D721Med (cell line): ENCODE data around the gene GNAS.

ENCODE experiments used
- DNase-seq: peaks from one replicate; pipeline ENCODE4 v3.0.0; 2011; ENCODE audit warnings: low spot score; ENCODE audit not compliant: insufficient read length
- FAIRE-seq: peaks from 2 replicates; lab custom pipeline; 2011; peaks lifted over from hg19 to GRCh38; lab: Jason Lieb, UNC
- CTCF ChIP-seq: IDR thresholded peaks from 2 replicates; pipeline ENCODE4 v1.5.1; 2012; ENCODE audit warnings: mild to moderate bottlenecking, control low read depth; ENCODE audit not compliant: insufficient read depth; ENCODE audit errors: missing control alignments

GNAS gene

DNA sequence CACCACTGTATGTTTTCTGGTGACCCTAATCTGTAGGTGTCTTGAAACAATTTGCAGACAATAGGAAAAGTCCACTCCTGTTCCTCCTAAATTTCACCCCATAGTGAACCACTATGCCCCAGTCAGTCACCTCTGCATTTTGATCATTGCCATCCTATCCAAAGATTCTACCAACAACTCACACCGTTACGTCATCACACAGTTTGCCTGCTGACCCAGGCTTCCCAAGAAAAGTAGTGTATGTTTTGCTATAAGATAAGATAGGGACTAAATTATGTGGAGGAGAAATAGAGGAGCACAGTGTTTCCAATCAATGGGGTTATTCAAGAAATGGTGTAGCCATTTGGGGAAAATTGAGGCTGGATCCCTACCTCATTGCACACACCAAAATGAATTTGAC is 58.8 kb downstream of the GNAS start:
- FAIRE-seq (no peak), DNase-seq (no peak)
- no peak for TF ChIP-seq CTCF

DNA sequence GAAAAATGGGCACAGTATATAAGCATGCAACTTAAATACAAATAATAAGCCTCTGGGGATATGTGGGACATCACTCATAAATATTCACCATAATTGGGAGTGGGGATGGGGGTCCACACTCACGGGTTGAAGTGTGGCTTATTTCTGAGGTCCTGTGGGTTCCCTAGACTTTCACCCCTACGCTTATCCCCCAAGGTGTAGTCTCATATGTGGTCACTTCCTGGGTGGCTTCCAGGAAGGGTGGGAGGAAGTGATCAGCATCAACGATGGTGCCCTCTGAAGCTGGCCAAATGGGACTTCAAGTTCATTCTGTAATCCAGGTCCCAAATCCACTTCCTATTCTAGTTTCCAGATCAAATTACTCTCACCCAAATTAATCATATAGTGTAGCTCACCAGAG is 59.5 kb downstream of the GNAS start:
- FAIRE-seq (no peak), DNase-seq (no peak)
- no peak for TF ChIP-seq CTCF

- DNase-seq (no peak), FAIRE-seq (no peak)
- TF ChIP-seq CTCF = no peak
These were observed 60.6 kb downstream of the GNAS start for GRCh38 chr20:58913079-58913478.

GRCh38 chr20:58918621-58919020 is 66.1 kb downstream of the GNAS start:
- DNase-seq (no peak), FAIRE-seq (no peak)
- TF ChIP-seq CTCF = no peak

DNA sequence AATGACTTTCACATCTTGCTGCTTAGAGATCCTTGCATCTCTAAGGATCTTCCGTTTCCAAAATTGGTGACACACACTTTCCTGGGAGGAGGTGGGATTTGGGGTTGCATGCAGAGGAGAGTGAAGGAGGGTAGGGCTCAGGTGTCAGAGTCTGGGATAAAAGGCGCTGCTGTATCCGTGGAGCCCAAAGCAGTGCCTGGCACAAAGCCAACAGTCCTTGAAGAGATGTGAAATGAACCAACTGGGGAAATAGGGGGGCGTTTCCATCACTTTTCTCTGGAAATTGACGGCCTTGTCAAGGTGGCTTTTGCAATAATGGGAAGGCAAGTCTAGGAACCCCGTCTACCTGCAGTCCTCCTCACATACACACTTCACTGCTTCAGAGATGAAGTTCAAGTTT is 69.0 kb downstream of the GNAS start:
- FAIRE-seq = no peak
- DNase-seq = no peak
- TF ChIP-seq CTCF = no peak

- DNase-seq = no peak
- TF ChIP-seq CTCF = no peak
- FAIRE-seq = no peak
These were observed 69.5 kb downstream of the GNAS start for GRCh38 chr20:58922036-58922435.

- DNase-seq (no peak), FAIRE-seq (no peak)
- TF ChIP-seq CTCF = no peak
These were observed 70.7 kb downstream of the GNAS start for GRCh38 chr20:58923117-58923712.
